ENCODE results near the gene PCDHA3.

GRCh38 chr5:140795259-140795641 lies 5.6 kb upstream of the PCDHA3 start:
- TF ChIP-seq CTCF (conservative IDR thresholded peaks at IDR 0.05) (peak; percentile 66), ZFX (IDR thresholded peaks at IDR 0.05) (no peak)

All from C4-2B (cell line).